ENCODE results near the gene MYO7B.

MYO7B gene

DNA sequence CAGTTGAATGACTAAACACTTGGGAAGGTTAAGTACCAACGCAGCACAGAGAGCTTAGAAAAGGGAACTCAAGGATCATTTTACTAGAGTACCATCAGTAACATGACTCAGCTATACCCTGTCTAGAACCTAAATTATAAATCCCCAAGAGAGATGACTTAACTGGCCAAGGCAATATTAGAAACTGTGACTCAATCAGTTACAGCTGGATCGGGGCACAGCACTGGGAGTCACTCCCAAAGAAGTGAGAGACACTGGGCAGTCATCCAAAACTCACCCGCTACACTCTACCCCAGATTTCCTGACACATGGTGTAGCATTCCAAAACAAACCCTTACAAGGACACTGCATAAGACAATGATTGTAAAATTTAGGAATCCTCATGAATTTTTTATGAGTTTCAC lies 26.9 kb upstream of the MYO7B start:
- Histone ChIP-seq H3K9me3 (ENCODE audit: insufficient read depth, low read length, severe bottlenecking) (no peaks in the 10 kb centered on the region), H4K20me1 (ENCODE audit: insufficient read depth, low read length) (peaks cover 66% of the 10 kb centered on the region; the same call in 1 of the 2 replicates), H3K27ac (ENCODE audit: low read length) (no peak overlapping the region), H3K36me3 (ENCODE audit: insufficient read depth, low read length) (peaks cover 80% of the 10 kb centered on the region), H2AFZ (ENCODE audit: low read depth, low read length) (no peak overlapping the region), H3K9ac (ENCODE audit: low read depth, low read length) (no peak overlapping the region), H3K4me1 (ENCODE audit: insufficient read depth, low read length) (peaks cover 7% of the 10 kb centered on the region), H3K79me2 (ENCODE audit: insufficient read depth, low read length) (peaks cover 96% of the 10 kb centered on the region), H3K27me3 (ENCODE audit: insufficient read depth, low read length, poor library complexity) (no peaks in the 10 kb centered on the region), H3K4me2 (ENCODE audit: insufficient read depth, low read length) (no peak overlapping the region), H3K4me3 (ENCODE audit: low read depth in 1 of 2, low read length in 2 of 2) (no peak overlapping the region)
- no peak for TF ChIP-seq EZH2 (IDR thresholded peaks at IDR 0.05; ENCODE audit: borderline replicate concordance, low read depth, low read length, severe bottlenecking)
- TF ChIP-seq, protein P1, sequence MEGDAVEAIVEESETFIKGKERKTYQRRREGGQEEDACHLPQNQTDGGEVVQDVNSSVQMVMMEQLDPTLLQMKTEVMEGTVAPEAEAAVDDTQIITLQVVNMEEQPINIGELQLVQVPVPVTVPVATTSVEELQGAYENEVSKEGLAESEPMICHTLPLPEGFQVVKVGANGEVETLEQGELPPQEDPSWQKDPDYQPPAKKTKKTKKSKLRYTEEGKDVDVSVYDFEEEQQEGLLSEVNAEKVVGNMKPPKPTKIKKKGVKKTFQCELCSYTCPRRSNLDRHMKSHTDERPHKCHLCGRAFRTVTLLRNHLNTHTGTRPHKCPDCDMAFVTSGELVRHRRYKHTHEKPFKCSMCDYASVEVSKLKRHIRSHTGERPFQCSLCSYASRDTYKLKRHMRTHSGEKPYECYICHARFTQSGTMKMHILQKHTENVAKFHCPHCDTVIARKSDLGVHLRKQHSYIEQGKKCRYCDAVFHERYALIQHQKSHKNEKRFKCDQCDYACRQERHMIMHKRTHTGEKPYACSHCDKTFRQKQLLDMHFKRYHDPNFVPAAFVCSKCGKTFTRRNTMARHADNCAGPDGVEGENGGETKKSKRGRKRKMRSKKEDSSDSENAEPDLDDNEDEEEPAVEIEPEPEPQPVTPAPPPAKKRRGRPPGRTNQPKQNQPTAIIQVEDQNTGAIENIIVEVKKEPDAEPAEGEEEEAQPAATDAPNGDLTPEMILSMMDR (IDR thresholded peaks at IDR 0.05; ENCODE audit: borderline replicate concordance, extremely low read depth, low read length, poor library complexity, severe bottlenecking), result no peak
- ATAC-seq (ENCODE audit: insufficient read depth, low read depth) (no peak), DNase-seq (no peak)

GRCh38 chr2:127510073-127510472 lies 25.4 kb upstream of the MYO7B start:
- no peak for ATAC-seq (ENCODE audit: insufficient read depth, low read depth)
- TF ChIP-seq EZH2 (IDR thresholded peaks at IDR 0.05; ENCODE audit: borderline replicate concordance, low read depth, low read length, severe bottlenecking), result no peak
- TF ChIP-seq, protein P1 (IDR thresholded peaks at IDR 0.05; ENCODE audit: borderline replicate concordance, extremely low read depth, low read length, poor library complexity, severe bottlenecking), result no peak
- H4K20me1 ChIP-seq (ENCODE audit: insufficient read depth, low read length), result peaks cover 78% of the 10 kb centered on the region

GRCh38 chr2:127511090-127511695 lies 24.3 kb upstream of the MYO7B start:
- Histone ChIP-seq H3K79me2 (ENCODE audit: insufficient read depth, low read length) (peaks cover 100% of the 10 kb centered on the region), H3K4me3 (ENCODE audit: low read depth in 1 of 2, low read length in 2 of 2) (no peak overlapping the region), H3K36me3 (ENCODE audit: insufficient read depth, low read length) (peaks cover 80% of the 10 kb centered on the region), H4K20me1 (ENCODE audit: insufficient read depth, low read length) (peaks cover 85% of the 10 kb centered on the region), H3K4me1 (ENCODE audit: insufficient read depth, low read length) (peaks cover 10% of the 10 kb centered on the region), H3K27ac (ENCODE audit: low read length) (no peak overlapping the region), H3K27me3 (ENCODE audit: insufficient read depth, low read length, poor library complexity) (no peaks in the 10 kb centered on the region), H3K9ac (ENCODE audit: low read depth, low read length) (no peak overlapping the region), H2AFZ (ENCODE audit: low read depth, low read length) (no peak overlapping the region), H3K9me3 (ENCODE audit: insufficient read depth, low read length, severe bottlenecking) (no peaks in the 10 kb centered on the region), H3K4me2 (ENCODE audit: insufficient read depth, low read length) (no peak overlapping the region)
- no peak for ATAC-seq (ENCODE audit: insufficient read depth, low read depth)
- DNase-seq, result no peak
- TF ChIP-seq EZH2 (IDR thresholded peaks at IDR 0.05; ENCODE audit: borderline replicate concordance, low read depth, low read length, severe bottlenecking), result no peak
- TF ChIP-seq, protein P1 (IDR thresholded peaks at IDR 0.05; ENCODE audit: borderline replicate concordance, extremely low read depth, low read length, poor library complexity, severe bottlenecking), result no peak

More at GRCh38 chr2:127510073-127510472, 25.4 kb upstream of the MYO7B start:
- no peak overlapping the region for H3K27ac ChIP-seq (ENCODE audit: low read length)
- no peak overlapping the region for H3K4me3 ChIP-seq (ENCODE audit: low read depth in 1 of 2, low read length in 2 of 2)
- peaks cover 77% of the 10 kb centered on the region for H3K36me3 ChIP-seq (ENCODE audit: insufficient read depth, low read length)
- no peak overlapping the region for H3K4me2 ChIP-seq (ENCODE audit: insufficient read depth, low read length)
- no peak overlapping the region for H2AFZ ChIP-seq (ENCODE audit: low read depth, low read length)
- H3K4me1 ChIP-seq (ENCODE audit: insufficient read depth, low read length), result peaks cover 10% of the 10 kb centered on the region
- no peak for DNase-seq
- H3K27me3 ChIP-seq (ENCODE audit: insufficient read depth, low read length, poor library complexity), result no peaks in the 10 kb centered on the region
- no peaks in the 10 kb centered on the region for H3K9me3 ChIP-seq (ENCODE audit: insufficient read depth, low read length, severe bottlenecking)
- peaks cover 98% of the 10 kb centered on the region for H3K79me2 ChIP-seq (ENCODE audit: insufficient read depth, low read length)
- H3K9ac ChIP-seq (ENCODE audit: low read depth, low read length), result no peak overlapping the region
